Measurements from ENCODE around the gene UTS2B. TPM values are rescaled to one million over a fixed set of nuclear protein-coding genes. Genes with fewer than 3 reads are reported as not detected.

The UTS2B gene
- 0.03 TPM for polyA plus RNA-seq (2013)

- peak in 2 of 3 donors; percentile 25 to 45 for DNase-seq
- no peaks in the 10 kb centered on the region for H3K36me3 ChIP-seq (ENCODE audit: control insufficient read depth in 4 of 4, insufficient read depth in 4 of 4, low read length in 3 of 4)
- peak within 1 kb of the TSS in 1 of 2 experiments; percentile 65 for H3K27ac ChIP-seq (ENCODE audit: insufficient read depth in 1 of 2, low read depth in 1 of 2, low read length in 2 of 2, poor library complexity in 1 of 2, severe bottlenecking in 2 of 2)
- CTCF ChIA-PET = no interaction called here
- POLR2A ChIA-PET = interaction anchor here (0.7 kb wide), 1 partner anchor 13 kb away, joined by 3 read pairs; no protein-coding TSS in a partner anchor
- peaks cover 5 to 33% (median 19%) of the 10 kb centered on the region in 4 experiments for H3K4me1 ChIP-seq (ENCODE audit: control extremely low read depth in 1 of 4, control insufficient read depth in 4 of 4, insufficient read depth in 4 of 4, low read length in 3 of 4)
- H3K9me3 ChIP-seq (ENCODE audit: control extremely low read depth in 1 of 5, control insufficient read depth in 4 of 5, insufficient read depth in 2 of 5, low read depth in 1 of 5, low read length in 4 of 5) = no peaks in the 10 kb centered on the region
- H3K27me3 ChIP-seq (replicated peaks in 2 of 5; ENCODE audit: control insufficient read depth in 4 of 5, insufficient read depth in 5 of 5, low read length in 4 of 5) = peaks cover 0 to 5% (median 2%) of the 10 kb centered on the region in 5 experiments
- WGBS (ENCODE audit: insufficient coverage) = 10% methylated on average over 21 of the region's 37 CpGs
- H3K4me3 ChIP-seq (ENCODE audit: control insufficient read depth in 1 of 7, extremely low read depth in 1 of 7, insufficient read depth in 4 of 7, low read depth in 2 of 7, low read length in 6 of 7) = peak within 1 kb of the TSS; percentile 59 to 84 (median 79)
Measured at GRCh38 chr3:191329654-191330529, at the start of gene UTS2B. UTS2B (minus strand) TSS chr3:191330526; CDS start chr3:191282189, 48,337 bp downstream.

- Histone ChIP-seq H3K27me3 (replicated peaks in 2 of 5; ENCODE audit: control insufficient read depth in 4 of 5, insufficient read depth in 5 of 5, low read length in 4 of 5) (no peaks in the 10 kb centered on the region), H3K9me3 (ENCODE audit: control extremely low read depth in 1 of 5, control insufficient read depth in 4 of 5, insufficient read depth in 2 of 5, low read depth in 1 of 5, low read length in 4 of 5) (no peaks in the 10 kb centered on the region), H3K4me3 (ENCODE audit: control insufficient read depth in 1 of 7, extremely low read depth in 1 of 7, insufficient read depth in 4 of 7, low read depth in 2 of 7, low read length in 6 of 7) (no peak overlapping the region), H3K27ac (ENCODE audit: insufficient read depth in 1 of 2, low read depth in 1 of 2, low read length in 2 of 2, poor library complexity in 1 of 2, severe bottlenecking in 2 of 2) (no peak overlapping the region), H3K4me1 (ENCODE audit: control extremely low read depth in 1 of 4, control insufficient read depth in 4 of 4, insufficient read depth in 4 of 4, low read length in 3 of 4) (no peaks in the 10 kb centered on the region), H3K36me3 (ENCODE audit: control insufficient read depth in 4 of 4, insufficient read depth in 4 of 4, low read length in 3 of 4) (peaks cover 0 to 20% (median 4%) of the 10 kb centered on the region in 4 experiments)
- no peak for DNase-seq
- CTCF ChIA-PET = interaction anchor here (1.4 kb wide), 1 partner anchor 12 kb away, joined by 3 read pairs; no protein-coding TSS in a partner anchor
- POLR2A ChIA-PET = no interaction called here
- no CpG with 5 or more reads among the region's 2 CpGs for WGBS (ENCODE audit: insufficient coverage)
Measured at GRCh38 chr3:191380001-191380400, 49.7 kb upstream of the UTS2B start.

GRCh38 chr3:191379446-191379845, 49.1 kb upstream of the UTS2B start:
- DNase-seq = no peak
- POLR2A ChIA-PET = no interaction called here
- H3K27me3 ChIP-seq (replicated peaks in 2 of 5; ENCODE audit: control insufficient read depth in 4 of 5, insufficient read depth in 5 of 5, low read length in 4 of 5) = no peaks in the 10 kb centered on the region
- peaks cover 0 to 23% (median 4%) of the 10 kb centered on the region in 4 experiments for H3K36me3 ChIP-seq (ENCODE audit: control insufficient read depth in 4 of 4, insufficient read depth in 4 of 4, low read length in 3 of 4)
- no peaks in the 10 kb centered on the region for H3K9me3 ChIP-seq (ENCODE audit: control extremely low read depth in 1 of 5, control insufficient read depth in 4 of 5, insufficient read depth in 2 of 5, low read depth in 1 of 5, low read length in 4 of 5)
- H3K27ac ChIP-seq (ENCODE audit: insufficient read depth in 1 of 2, low read depth in 1 of 2, low read length in 2 of 2, poor library complexity in 1 of 2, severe bottlenecking in 2 of 2) = no peak overlapping the region
- H3K4me3 ChIP-seq (ENCODE audit: control insufficient read depth in 1 of 7, extremely low read depth in 1 of 7, insufficient read depth in 4 of 7, low read depth in 2 of 7, low read length in 6 of 7) = no peak overlapping the region
- H3K4me1 ChIP-seq (ENCODE audit: control extremely low read depth in 1 of 4, control insufficient read depth in 4 of 4, insufficient read depth in 4 of 4, low read length in 3 of 4) = no peaks in the 10 kb centered on the region
- CTCF ChIA-PET = interaction anchor here (1.4 kb wide), 1 partner anchor 11 kb away, joined by 3 read pairs; no protein-coding TSS in a partner anchor
- WGBS (ENCODE audit: insufficient coverage) = 62% methylated on average over 2 of the region's 2 CpGs

GRCh38 chr3:191378142-191378812, 48.0 kb upstream of the UTS2B start:
- Histone ChIP-seq H3K27me3 (replicated peaks in 2 of 5; ENCODE audit: control insufficient read depth in 4 of 5, insufficient read depth in 5 of 5, low read length in 4 of 5) (no peaks in the 10 kb centered on the region), H3K27ac (ENCODE audit: insufficient read depth in 1 of 2, low read depth in 1 of 2, low read length in 2 of 2, poor library complexity in 1 of 2, severe bottlenecking in 2 of 2) (no peak overlapping the region), H3K4me1 (ENCODE audit: control extremely low read depth in 1 of 4, control insufficient read depth in 4 of 4, insufficient read depth in 4 of 4, low read length in 3 of 4) (no peaks in the 10 kb centered on the region), H3K36me3 (ENCODE audit: control insufficient read depth in 4 of 4, insufficient read depth in 4 of 4, low read length in 3 of 4) (peaks cover 0 to 23% (median 4%) of the 10 kb centered on the region in 4 experiments), H3K9me3 (ENCODE audit: control extremely low read depth in 1 of 5, control insufficient read depth in 4 of 5, insufficient read depth in 2 of 5, low read depth in 1 of 5, low read length in 4 of 5) (no peaks in the 10 kb centered on the region), H3K4me3 (ENCODE audit: control insufficient read depth in 1 of 7, extremely low read depth in 1 of 7, insufficient read depth in 4 of 7, low read depth in 2 of 7, low read length in 6 of 7) (no peak overlapping the region)
- ChIA-PET POLR2A (no interaction called here), CTCF (interaction anchor here (1.3 kb wide), 1 partner anchor 13 kb away, joined by 3 read pairs; no protein-coding TSS in a partner anchor)
- no peak for DNase-seq

GRCh38 chr3:191376516-191377141, 46.3 kb upstream of the UTS2B start:
- Histone ChIP-seq H3K4me1 (ENCODE audit: control extremely low read depth in 1 of 4, control insufficient read depth in 4 of 4, insufficient read depth in 4 of 4, low read length in 3 of 4) (peaks cover 0 to 7% (median 3%) of the 10 kb centered on the region in 4 experiments), H3K27ac (ENCODE audit: insufficient read depth in 1 of 2, low read depth in 1 of 2, low read length in 2 of 2, poor library complexity in 1 of 2, severe bottlenecking in 2 of 2) (no peak overlapping the region), H3K36me3 (ENCODE audit: control insufficient read depth in 4 of 4, insufficient read depth in 4 of 4, low read length in 3 of 4) (peaks cover 0 to 23% (median 4%) of the 10 kb centered on the region in 4 experiments), H3K4me3 (ENCODE audit: control insufficient read depth in 1 of 7, extremely low read depth in 1 of 7, insufficient read depth in 4 of 7, low read depth in 2 of 7, low read length in 6 of 7) (no peak overlapping the region), H3K27me3 (replicated peaks in 2 of 5; ENCODE audit: control insufficient read depth in 4 of 5, insufficient read depth in 5 of 5, low read length in 4 of 5) (no peaks in the 10 kb centered on the region), H3K9me3 (ENCODE audit: control extremely low read depth in 1 of 5, control insufficient read depth in 4 of 5, insufficient read depth in 2 of 5, low read depth in 1 of 5, low read length in 4 of 5) (no peaks in the 10 kb centered on the region)
- 98% methylated on average over 7 of the region's 7 CpGs for WGBS (ENCODE audit: insufficient coverage)
- POLR2A ChIA-PET = no interaction called here
- CTCF ChIA-PET = no interaction called here
- no peak for DNase-seq

GRCh38 chr3:191373327-191373726, 43.0 kb upstream of the UTS2B start:
- Histone ChIP-seq H3K9me3 (ENCODE audit: control extremely low read depth in 1 of 5, control insufficient read depth in 4 of 5, insufficient read depth in 2 of 5, low read depth in 1 of 5, low read length in 4 of 5) (no peaks in the 10 kb centered on the region), H3K27me3 (replicated peaks in 2 of 5; ENCODE audit: control insufficient read depth in 4 of 5, insufficient read depth in 5 of 5, low read length in 4 of 5) (no peaks in the 10 kb centered on the region), H3K4me1 (ENCODE audit: control extremely low read depth in 1 of 4, control insufficient read depth in 4 of 4, insufficient read depth in 4 of 4, low read length in 3 of 4) (peaks cover 0 to 8% (median 3%) of the 10 kb centered on the region in 4 experiments), H3K4me3 (ENCODE audit: control insufficient read depth in 1 of 7, extremely low read depth in 1 of 7, insufficient read depth in 4 of 7, low read depth in 2 of 7, low read length in 6 of 7) (no peak overlapping the region), H3K27ac (ENCODE audit: insufficient read depth in 1 of 2, low read depth in 1 of 2, low read length in 2 of 2, poor library complexity in 1 of 2, severe bottlenecking in 2 of 2) (no peak overlapping the region), H3K36me3 (ENCODE audit: control insufficient read depth in 4 of 4, insufficient read depth in 4 of 4, low read length in 3 of 4) (peaks cover 0 to 13% (median 0%) of the 10 kb centered on the region in 4 experiments)
- no CpG with 5 or more reads among the region's 4 CpGs for WGBS (ENCODE audit: insufficient coverage)
- POLR2A ChIA-PET = no interaction called here
- CTCF ChIA-PET = interaction anchor here (1.6 kb wide), 1 partner anchor 9 kb away, joined by 5 read pairs; no protein-coding TSS in a partner anchor
- DNase-seq = no peak

Data from common myeloid progenitor, CD34-positive (primary cell).